Left kidney (tissue), 8 donors: Measurements from ENCODE around the gene HLA-DQA1. TPM values are rescaled to one million over a fixed set of nuclear protein-coding genes. Genes with fewer than 3 reads are reported as not detected.
"Not testable (repeated sequence)": the region's sequence is repeated elsewhere in the genome, so short reads cannot be mapped to it uniquely, and the experiment has no call there.

Experiments
- DNase-seq: peaks from one replicate; pipeline ENCODE4 v3.0.0-alpha.2; 2013
- long read RNA-seq, 8 donors: transcript quantifications; one replicate each; lab custom pipeline, GENCODE V29; 2026
- polyA plus RNA-seq: library from polyadenylated mRNA; unstranded; fragments of 120-200 nt; gene quantifications from one replicate; pipeline ENCODE4 v1.2.1, GENCODE V29; 2013; ENCODE audit not compliant: insufficient read length

HLA-DQA1 gene
- 3.3 TPM for polyA plus RNA-seq
- long read RNA-seq, donor 1, result 0 reads
- long read RNA-seq, donor 2, partial matches to known transcripts, result 10 of 27 reads
- long read RNA-seq, donor 2, other reads (novel, unspliced or antisense), result 17 of 27 reads
- long read RNA-seq, donor 3, result 0 reads
- long read RNA-seq, donor 4, result 0 reads
- long read RNA-seq, donor 5, partial matches to known transcripts, result 63 of 63 reads
- long read RNA-seq, donor 5, other reads (novel, unspliced or antisense), result 0 of 63 reads
- long read RNA-seq, donor 6, result 0 reads
- long read RNA-seq, donor 7, partial matches to known transcripts, result 19 of 38 reads
- long read RNA-seq, donor 7, other reads (novel, unspliced or antisense), result 18 of 38 reads
- long read RNA-seq, donor 8, result 0 reads

DNA sequence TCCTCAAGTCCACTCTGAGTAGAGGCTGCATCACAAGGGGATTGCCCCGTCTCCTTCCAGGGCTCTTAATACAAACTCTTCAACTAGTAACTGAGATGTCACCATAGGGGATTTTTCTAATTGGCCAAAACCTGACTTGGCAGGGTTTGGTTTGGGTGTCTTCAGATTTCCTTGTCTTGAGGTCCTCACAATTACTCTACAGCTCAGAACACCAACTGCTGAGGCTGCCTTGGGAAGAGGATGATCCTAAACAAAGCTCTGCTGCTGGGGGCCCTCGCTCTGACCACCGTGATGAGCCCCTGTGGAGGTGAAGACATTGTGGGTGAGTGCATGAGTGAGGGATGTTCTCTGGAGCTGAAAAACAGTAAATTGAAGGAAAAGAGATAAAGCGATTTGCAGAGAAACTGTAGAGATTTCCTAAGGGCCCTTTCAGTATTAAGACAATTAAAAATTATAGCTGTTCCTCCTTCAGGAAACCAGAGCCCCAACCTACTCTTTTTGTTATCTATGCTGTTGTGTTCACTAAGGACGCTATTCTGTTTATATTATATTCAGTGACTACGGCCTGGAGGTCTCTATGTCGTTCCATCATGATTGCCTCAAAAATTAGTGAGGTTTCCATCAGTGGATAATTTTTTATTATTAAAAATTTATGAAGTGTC is at the start of gene HLA-DQA1:
Gene HLA-DQA1 (plus strand): TSS at position 188 of the 662 bp plus-strand sequence. CDS start 53 bp downstream, at position 241.
- no peak for DNase-seq

DNA sequence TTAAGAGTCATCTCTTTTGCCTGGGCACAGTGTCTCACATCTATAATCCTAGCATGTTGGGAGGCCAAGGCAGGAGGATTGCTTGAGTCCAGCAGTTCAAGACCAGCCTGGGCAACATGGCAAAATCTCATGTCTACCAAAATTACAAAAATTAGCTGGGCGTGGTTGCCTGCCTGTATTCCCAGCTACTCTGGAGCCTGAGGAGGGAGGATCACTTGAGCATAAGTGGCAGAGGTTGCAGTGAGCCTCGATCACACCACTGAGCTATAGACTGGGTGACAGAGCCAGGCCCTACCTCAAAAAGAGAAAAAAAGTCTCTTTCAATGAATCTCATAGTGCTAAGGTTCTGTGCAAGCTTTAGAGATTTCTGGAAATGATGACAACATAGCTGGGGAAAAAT is 49.0 kb upstream of the HLA-DQA1 start:
- DNase-seq, result no peak

DNA sequence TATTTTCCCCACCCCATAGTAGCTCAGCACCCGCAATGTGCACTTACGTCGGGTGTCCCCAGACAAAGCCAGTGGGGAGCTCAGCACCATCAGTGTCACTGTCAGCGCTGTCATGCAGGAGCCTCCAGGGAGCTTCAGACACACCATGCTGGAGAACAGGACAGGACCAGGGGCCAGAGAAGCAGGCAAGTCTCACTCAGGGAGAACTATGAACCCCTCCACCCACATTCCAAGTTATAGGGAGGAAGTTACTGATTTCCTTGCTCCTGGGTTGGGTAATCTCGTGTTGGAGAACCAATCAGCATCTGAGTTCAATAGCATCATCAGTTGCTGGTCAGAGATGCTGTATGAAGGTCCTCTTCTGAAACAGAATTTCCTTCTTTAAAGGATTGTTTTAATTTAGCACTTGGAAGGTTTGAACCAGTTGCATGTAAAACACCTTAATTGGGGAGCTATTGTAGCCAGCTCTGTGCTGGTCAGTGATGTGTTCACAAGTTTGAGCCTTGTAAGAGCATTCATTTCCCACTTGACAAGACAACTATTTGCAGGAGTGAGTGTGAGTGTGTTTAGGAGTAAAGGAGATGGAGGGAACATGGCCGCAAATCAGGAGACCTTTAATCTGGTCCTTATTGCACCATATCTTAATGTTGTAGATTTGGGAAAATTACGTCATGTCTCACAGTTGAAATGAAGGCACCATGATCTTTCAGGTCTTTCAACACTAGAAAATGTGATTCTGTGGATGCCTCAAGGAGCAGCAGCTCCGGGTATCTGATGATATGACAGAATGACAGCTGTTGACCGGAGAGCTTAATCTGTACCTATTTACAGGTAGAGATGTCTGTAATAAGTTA is 47.4 kb upstream of the HLA-DQA1 start, which contains the start of gene HLA-DRB1:
Gene HLA-DRB1 (minus strand): TSS at position 253 of the 854 bp plus-strand sequence. CDS start 106 bp downstream, at position 147.
- no peak for DNase-seq

GRCh38 chr6:32590713-32591112 is 46.5 kb upstream of the HLA-DQA1 start:
- not testable (repeated sequence) for DNase-seq

GRCh38 chr6:32597024-32597423 is 40.2 kb upstream of the HLA-DQA1 start:
- no peak for DNase-seq

DNA sequence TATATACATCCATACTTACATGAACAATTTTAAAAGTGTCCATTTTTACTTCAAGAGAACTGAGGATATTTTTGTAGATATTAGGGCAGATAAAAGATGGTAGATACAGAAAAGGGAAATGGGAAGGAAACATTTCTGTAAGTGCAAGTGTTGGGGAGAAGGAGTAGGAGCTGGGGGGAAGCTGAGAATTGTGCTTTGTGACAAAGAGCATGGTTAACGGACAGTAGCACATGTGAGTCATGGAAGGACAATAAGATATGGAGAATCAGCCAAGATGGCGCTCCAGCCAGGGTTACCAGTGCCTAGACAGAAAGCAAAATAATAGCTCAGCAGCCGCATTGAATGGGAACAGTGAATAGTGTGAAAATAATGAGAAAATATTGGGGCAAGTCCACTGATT is 34.8 kb upstream of the HLA-DQA1 start:
- DNase-seq, result no peak

DNA sequence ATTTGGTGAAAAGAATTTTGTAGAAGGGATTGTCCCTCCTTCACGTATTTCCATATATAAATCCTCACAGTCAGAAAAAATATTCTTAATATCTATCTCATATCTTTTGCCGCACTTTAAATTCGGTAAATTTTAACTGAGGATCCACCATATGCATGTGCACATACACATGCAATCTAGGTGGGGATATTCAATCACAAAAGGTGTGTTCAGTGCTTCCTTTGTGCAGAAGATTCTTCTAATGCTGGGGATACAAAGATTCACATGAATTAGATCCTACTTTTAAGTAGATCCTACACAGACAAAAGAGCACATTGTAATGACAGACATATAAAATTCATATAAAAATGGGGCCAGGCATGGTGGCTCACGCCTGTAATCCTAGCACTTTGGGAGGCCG is 34.0 kb upstream of the HLA-DQA1 start:
- no peak for DNase-seq

- no peak for DNase-seq
Observed at GRCh38 chr6:32603888-32604287, 33.3 kb upstream of the HLA-DQA1 start.

DNA sequence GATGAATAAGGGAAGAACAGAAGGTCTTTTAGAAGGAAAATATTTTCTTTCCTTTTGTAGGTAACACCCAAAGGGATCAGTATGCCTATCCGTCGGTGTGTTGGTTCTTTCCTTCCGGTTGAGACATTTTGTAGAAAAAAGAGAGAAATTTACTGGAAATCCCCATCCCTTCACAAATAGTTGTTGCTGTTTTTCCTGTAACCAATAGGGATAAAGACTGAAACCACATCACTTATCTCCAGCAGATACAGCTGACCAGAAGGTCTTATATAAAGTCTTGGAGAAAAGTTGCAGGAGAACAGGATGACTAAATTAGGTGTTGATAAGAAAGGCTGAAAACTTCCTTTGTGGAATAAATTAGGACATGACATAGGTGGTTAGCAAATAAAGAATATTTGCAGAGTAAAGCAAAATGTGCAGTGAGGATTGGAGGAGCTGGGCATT is 32.8 kb upstream of the HLA-DQA1 start:
- no peak for DNase-seq

DNA sequence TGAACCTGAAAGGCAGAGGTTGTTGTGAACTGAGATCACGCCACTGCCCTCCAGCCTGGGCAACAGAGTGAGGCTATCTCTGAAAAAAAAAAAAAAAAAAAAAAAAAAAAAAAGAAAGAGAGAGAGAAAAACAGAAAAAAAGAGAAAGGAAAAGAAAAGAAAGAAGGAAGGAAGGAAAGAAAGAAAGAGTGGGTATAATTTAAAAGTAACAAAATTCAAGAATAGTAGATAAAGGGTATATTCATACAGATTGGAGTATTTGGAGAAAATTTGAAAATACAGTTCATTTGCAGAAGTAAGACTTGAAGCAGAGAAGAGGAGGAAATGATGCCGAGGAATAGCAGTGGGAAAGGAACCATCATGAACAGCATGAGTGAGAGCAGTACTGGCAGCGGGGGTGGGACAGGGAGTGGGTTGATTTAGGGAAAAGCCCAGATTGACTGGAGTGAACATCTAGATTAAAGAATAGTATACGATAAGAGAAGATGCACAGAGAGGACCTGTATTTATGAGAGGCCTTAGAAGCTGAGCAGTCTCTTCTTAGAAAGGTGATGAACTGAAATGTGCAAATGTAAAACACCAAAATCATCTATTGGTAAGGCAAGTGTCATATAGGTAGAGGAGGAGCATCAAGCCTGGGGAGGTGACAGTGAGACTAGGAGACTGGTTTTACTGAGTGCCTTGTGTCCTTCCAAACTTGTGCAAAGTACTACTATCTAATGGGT is 29.8 kb upstream of the HLA-DQA1 start:
- DNase-seq, result no peak

DNA sequence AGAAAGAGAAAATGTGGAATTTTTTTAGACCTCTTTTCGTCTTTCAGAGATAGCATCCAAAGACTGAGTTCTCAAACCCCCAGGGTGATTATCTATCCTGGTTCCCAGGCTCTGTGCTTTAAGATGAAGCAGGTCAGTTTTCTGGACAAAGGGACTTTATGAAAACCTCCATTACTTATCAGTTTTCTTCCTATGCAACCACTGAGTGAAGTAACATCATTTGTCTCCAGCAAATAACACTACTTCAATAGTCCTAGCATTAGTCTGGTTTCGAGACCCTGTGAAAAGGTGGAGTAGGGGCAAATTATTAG is 29.3 kb upstream of the HLA-DQA1 start:
- DNase-seq, result no peak

DNA sequence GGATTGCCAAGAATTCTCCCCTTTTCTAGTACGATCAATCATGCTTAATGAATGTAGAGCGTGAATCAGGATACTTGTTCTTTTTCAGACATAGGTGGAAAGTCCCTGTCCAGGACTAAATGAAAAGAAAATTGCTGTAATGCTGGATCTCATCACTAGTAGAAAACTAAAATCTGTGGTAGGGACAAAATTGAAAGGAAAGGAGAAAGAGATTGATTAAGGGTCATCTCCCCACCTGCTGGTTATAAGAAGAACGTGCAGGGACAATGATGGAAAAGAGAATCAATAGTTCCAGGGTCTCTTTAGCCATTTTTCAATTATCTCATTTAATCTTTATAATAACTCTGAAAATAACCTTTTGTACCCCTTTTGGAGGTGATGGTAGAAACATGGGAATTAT is 28.8 kb upstream of the HLA-DQA1 start:
- no peak for DNase-seq

DNA sequence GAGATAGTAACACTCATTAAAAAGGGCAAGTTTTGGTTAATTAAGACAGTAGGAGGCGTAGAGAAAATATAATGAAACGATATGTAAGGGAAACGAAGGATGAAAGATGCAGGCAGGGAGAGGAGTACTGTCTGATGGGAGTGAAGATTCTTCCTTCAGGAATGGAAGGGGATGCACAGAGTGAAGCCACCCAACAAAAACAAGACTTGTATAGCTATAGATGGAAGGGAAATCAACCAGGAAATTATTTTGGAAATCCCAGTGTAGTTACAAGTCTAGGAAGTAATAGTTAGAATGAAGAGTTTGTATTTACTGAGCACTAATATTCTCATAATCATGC is 27.8 kb upstream of the HLA-DQA1 start:
- DNase-seq, result no peak

- DNase-seq, result peak; percentile 94
Observed at GRCh38 chr6:32609731-32610640, 27.2 kb upstream of the HLA-DQA1 start.

DNA sequence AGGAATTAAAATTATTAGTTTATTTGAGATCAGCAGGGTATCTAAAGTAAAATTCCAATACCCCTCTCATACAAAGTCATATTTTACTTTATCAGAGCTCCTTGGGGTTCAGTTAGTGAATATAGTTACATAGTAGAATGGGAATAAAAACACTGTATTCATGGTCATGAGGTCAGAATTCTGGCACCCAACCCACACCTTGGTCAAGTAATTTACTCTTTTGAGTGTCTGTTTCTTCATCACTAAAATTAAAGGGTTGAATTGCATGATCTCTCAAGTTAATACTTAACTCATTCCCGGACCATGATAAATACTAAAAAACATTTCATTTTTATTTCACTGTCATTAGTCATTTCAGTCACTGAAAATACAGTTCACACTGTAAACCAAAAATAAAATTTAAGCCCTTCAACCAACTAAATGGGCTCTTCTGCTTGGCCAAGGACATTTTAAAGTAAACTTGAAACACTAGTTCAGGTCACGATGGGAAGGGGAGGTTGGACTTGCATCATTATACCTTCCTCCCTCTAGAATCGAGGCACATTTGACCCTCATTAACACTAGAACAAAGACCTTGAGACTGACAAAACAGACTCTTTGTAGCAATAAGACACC is 26.4 kb upstream of the HLA-DQA1 start:
- DNase-seq, result no peak

DNA sequence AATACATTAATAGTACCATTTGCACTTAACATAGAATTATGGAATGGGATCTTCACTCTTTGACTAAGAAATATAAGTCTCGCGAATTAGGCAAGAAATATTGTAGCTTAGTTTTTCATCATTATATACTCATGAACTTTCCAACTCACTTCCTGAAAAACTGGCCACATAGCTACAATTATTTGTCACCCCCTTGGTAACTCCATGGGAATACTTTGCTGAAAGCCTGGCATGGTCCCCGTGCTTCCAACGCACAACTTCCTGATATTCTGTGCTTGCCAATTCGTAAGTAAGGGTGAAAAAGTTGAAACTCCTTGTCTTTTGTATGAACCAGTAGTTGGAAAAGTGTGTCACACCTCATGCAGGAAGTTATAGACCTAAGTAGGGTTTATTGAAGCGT is 23.7 kb upstream of the HLA-DQA1 start:
- no peak for DNase-seq

GRCh38 chr6:32614366-32615081 is 22.7 kb upstream of the HLA-DQA1 start:
- no peak for DNase-seq

DNA sequence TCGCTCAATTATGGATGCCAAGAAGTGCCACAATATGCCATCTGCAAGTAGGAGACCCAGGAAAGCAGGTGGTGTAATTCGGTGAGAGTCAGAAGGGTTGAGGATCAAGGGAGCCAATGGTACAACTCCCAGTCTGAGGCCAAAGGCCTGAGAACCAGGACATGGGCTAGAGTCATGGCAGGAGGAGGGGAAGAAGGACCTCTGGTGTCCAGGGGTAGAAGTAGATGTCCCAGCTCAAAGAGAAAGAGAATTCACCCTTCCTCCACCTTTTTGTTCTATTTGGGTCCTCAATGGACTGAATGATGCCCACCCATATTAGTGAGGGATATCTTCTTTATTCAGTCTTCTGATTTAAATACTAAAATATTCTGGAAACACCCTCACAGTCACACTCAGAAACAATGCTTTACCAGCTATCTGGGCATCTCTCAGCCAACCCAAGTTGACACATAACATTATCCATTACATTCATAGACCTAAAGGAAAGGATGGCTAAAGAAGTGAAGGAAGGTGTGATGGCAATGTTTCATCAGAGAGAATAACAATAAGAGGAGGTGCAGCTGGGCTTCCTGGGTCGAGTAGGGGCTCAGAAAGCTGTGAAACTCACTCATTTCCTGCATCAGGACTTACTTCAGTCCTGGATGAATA is 21.2 kb upstream of the HLA-DQA1 start:
- no peak for DNase-seq

DNA sequence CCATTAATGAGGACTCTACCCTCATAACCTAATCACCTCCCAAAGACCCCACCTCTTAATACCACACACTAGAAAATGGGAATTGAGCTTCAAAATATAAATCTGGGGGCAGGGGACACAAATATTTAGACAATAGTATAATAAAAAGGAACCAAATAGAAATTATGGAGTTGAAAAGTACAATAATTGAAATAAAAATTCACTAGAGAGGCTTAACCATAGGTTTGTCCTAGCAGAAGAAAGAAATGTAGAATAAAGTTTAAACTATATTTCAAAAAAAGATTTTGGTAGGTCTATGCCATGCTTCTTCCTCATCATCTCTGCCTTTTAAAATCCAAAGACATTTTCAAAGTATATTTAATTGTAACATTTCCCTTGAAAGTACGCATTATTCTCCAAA is 19.5 kb upstream of the HLA-DQA1 start:
- no peak for DNase-seq
